Activated CD4-positive, CD25-positive, alpha-beta regulatory T cell (primary cell): ENCODE measurements around the gene TTLL5.
"Not testable (repeated sequence)": the region's sequence is repeated elsewhere in the genome, so short reads cannot be mapped to it uniquely, and the experiment has no call there.

Source experiments
- DNase-seq, 4 experiments: peaks; one replicate each; lab custom pipeline; 2025; lab: John Stamatoyannopoulos, UW

TTLL5 gene

DNA sequence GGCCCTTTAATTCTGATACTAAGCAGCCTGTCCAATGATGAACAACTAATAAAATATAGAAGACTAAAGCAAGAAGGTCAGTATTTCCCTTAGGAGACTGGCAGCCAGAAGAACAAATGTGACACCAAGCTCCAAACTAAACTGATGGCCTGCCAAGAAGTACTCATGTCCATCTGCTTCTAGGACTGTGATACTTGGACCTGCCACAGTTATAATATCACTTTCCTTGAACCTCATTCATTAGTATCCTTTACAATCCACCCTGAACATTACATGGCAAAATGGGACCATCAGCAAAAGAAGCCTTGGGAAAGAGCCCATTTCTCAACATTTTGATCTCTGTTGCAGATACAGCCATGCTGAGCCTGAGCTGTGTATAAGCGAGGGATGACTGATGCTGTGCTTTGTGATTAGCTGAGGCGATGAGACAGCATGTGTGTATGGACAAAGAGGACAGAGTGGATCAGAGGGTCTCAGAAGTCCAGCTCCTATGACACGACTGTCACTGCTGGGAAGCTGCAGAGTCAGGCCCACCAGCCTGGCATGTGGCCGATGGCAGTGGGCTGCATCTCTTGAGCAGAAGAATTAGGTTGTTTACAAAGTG lies 246.8 kb downstream of the TTLL5 start:
- DNase-seq: no peak

DNA sequence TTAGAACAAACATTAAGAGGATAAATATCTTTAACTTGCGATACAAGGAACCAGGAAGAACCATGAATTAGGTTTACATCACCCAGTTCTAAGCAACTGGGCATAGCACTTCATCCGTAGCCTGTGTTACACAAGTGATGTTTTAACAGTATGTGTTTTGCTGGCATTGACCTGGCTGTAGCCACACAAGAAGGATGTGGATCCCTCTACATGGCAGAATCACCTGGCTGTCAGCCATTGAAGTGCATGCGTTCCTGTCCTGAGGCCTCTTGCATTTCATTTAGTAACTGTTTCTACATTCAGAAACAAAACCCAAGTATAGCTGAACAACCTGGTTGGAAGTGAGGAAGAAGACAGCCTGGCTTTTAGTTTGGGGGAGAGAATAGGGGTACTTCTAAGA lies 248.6 kb downstream of the TTLL5 start:
- no peak for DNase-seq

DNA sequence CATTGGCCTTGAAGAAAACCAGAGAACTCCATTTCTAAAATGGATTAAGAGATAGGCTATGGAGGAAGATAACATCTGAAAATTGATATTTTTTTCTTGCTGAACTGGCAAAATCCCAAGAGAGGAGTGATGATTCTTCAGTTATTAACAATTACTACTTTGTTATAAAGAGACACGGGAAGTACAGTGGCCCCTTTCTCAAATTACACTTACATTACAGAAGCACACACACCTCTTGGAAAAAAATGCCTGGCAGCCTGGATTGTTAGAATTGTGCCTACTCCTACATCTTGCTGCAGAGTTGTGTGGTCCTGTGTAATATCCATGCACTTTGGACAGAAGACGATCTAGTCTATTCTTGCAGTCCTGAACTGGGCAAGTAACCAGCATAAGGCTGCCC lies 249.0 kb downstream of the TTLL5 start:
- DNase-seq: no peak

DNA sequence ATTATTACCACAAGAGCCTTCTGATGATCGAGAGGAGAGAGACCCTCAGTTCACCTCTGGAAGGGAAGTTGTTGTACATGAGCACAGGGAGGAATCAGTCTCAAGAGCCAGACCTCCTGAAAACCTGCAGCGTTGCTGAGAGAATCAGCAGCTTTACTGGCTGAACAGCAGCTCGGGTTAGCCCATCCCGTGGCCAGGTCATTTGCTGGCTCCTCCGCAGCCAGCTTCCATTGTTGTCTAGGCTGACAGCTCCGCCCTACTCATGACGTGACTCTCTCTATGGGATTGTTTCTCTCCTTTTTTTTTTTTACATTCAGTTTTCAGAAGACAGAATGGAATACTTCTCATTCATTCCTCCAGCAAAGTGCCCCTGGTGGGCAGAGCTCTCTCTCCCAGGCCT lies 250.8 kb downstream of the TTLL5 start:
- no peak for DNase-seq

DNA sequence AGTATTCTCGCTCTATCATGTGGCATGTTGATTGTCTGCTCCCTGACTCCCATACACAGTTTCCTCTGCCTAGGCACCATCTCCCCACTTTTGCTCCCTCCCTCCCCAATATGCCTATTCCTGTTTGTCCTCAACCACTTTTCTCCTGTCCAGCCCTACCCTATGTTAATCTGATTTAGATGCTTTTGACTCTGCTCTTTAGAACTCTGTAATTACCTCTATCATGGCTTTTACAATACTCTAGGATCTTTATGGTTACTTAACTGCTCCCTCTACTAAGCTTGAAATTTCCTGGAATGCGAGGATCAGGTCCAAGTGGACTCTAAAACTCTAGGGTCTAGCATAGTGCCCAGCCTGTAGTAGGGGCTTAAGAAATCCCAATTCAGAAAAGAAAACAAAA lies 252.1 kb downstream of the TTLL5 start:
- no peak for DNase-seq

DNA sequence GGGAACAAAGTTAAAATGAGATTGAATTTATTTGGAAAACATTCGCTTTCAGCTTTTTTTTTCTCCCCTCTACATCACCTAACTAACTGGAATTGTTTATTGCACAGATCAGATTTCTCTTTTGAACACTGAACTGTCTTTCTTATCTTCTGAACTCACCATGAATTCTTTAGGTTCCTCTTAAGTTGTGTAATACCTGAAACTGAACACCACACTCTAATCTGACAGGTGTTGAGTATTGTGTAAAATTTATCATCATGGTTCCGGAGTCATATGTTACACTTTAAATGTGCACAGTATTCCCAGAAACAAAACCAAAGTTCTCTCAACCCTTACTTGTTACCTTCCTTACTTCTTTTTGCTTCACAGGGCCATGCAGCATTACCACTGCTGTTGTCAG lies 254.0 kb downstream of the TTLL5 start:
- no peak for DNase-seq

DNA sequence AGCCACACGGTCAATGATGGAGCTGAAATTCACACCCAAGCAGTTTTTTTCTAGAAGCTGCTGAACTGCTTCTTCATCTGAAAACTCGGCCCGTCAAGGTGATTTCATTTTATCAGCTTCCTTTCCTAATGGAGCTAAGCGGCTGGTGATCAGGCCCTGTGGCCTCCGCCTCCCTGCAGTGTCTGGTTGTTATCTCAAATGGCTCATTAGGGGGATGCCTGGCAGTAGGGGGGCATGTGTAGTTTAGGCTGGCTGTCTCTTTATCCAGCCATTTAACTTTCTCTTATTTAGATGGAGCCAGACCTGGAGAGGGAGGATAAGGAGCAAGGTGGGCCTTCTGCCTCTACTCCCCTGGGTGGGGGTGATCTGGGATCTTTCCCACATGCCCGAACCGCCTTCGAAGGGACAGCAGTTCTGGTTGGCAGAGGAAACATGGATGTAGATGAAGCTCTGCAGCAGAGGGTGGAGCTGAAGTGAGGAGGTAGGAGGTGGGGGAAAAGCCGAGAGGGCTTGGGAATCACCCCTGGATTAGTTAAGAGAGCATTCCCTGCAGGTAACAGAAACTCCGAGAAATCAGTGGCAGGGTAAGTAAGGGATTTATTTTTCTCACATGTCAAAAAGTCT lies 256.4 kb downstream of the TTLL5 start:
- no peak for DNase-seq

DNA sequence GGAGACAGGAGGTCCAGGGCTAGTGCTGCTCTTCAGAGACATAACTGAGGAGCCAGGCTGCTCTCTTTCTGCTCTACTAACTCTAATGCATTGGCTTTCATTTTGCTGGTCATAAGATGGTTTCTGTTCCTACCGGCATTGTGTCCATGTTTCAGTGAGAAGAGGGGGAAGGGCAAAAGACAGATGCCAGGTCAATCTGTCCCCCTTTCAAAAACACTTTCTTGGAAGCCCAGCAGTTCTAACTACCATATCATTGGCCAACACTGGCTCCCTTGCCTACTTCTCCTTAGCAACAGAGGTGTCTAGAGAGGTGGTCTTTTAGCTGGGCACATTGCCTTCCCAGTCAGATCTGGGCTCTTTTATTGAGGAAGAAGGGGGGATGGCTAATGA lies 256.9 kb downstream of the TTLL5 start:
- no peak for DNase-seq

DNA sequence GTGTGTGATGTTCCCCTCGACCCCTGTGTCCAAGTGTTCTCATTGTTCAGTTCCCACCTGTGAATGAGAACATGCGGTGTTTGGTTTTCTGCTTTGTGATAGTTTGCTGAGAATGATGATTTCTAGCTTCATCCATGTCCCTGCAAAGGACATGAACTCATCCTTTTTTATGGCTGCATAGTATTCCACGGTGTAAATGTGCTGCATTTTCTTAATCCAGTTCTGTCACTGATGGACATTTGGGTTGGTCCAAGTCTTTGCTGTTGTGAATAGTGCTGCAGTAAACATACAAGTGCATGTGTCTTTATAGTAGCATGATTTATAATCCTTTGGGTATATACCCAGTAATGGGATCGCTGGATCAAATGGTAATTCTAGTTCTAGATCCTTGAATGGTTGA lies 259.4 kb downstream of the TTLL5 start:
- DNase-seq: not testable (repeated sequence)

DNA sequence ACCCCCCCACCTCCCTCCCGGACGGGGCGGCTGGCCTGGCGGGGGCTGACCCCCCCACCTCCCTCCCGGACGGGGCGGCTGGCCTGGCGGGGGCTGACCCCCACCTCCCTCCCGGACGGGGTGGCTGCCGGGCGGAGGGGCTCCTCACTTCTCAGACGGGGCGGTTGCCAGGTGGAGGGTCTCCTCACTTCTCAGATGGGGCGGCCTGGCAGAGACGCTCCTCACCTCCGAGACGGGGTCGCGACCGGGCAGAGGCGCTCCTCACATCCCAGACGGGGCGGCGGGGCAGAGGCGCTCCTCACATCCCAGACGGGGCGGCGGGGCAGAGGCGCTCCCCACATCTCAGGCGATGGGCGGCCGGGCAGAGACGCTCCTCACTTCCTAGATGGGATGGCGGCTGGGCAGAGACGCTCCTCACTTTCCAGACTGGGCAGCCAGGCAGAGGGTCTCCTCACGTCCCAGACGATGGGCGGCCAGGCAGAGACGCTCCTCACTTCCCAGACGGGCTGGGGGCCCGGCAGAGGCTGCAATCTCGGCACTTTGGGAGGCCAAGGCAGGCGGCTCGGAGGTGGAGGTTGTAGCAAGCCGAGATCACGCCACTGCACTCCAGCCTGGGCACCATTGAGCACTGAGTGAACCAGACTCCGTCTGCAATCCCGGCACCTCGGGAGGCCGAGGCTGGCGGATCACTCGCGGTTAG lies 264.2 kb downstream of the TTLL5 start:
- not testable (repeated sequence) for DNase-seq

DNA sequence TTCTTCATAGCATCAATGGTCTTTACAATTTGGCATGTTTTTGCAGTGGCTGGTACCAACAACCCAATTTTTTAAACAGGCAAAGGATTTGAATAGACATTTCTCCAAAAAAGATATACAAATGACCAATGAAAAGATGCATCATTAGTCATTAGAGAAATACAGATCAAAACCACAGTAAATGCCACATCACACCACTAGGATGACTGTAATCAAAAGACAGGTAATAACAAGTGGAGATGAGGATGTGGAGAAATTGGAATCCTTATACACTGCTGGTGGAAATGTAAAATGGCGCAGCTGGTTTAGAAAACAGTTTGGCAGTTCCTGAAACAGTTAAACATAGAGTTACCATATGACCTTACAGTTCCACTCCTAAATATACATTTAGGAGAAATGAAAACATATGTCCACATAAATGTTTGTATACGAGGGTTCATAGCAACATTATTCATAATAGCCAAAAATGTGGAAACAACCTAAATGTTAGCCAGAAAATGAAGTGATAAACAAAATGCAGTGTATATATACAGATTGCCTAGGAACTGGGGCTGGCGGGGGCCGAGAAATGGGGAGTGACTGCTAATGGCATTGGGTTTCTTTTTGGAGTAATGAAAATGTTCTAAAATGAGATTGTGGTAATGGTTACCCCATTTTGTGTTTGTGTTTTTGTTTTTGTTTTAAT lies 265.5 kb downstream of the TTLL5 start:
- DNase-seq: no peak

DNA sequence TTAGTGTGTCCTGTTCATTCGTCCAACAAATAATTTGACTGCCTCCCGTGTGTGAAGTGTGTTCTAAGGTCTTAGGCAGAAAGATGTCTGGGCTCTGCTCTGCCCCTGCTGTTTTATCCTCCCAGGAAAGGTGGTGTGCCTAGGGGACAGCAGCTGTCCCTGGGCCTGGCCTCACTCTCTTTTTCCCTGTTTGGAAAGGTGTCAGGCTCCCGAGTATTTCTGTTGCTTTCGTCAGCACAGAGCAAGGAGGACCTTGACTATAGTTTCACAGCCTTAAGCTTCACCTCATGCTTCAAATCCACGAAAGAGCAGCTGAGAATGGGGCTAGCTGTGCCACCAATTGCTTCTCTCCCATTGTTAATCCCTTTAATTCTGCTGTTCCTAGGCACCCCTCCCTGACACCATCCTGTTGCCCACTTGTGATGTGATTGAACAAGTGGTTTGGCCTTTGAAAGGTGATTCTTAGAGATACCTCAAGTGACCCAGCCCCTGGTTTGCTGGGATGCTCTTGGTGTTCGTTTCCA lies 266.6 kb downstream of the TTLL5 start:
- DNase-seq: no peak

DNA sequence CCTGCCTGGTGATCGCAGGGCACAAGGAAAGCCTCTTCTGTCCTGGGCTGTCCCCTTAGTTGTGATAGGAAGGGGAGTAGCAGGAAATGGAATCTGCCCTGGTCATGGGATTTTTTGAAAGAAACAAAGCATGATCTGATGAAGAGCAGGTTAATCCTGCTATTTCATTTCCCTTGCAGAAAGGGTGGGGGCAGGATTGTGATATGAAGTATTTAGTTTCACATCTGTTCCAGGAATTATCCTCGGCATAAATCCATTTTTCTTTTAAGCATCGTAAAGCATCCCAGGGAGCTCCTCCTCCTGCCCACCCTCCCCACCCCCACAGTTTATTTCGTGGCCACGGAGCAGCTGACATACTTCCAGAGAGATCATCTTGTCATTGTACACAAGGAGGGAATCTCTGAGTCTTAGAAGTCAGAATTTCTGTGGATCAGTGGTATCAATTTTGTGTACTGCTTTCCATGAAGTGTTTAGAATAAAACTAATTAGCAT lies 267.7 kb downstream of the TTLL5 start:
- DNase-seq: no peak

DNA sequence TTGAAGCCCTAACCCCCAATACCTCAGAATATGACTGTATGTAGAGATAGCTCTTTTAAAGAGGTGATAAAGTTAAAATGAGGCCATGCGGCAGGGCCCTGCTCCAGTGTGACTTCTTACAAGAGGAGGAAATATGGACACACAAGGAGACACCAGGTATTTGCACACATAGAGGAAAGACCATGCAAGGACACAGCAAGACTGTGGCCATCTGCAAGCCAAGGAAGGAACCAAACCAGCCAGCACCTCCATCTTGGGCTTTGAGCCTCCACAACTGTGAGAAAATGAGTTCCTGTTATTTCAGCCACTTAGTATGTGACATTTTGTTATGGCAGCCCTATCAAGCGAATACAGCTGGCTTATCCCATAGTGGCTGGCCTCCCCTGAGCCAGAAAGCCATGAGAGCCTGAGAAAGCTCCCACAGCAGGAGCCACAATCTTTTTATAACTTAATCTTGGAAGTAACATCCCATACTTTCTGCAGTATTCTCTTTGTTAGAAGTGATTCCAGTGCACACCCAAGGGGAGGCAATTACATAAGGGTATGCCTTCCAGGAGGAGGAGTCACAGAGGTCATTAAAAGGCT lies 272.8 kb downstream of the TTLL5 start:
- no peak for DNase-seq

DNA sequence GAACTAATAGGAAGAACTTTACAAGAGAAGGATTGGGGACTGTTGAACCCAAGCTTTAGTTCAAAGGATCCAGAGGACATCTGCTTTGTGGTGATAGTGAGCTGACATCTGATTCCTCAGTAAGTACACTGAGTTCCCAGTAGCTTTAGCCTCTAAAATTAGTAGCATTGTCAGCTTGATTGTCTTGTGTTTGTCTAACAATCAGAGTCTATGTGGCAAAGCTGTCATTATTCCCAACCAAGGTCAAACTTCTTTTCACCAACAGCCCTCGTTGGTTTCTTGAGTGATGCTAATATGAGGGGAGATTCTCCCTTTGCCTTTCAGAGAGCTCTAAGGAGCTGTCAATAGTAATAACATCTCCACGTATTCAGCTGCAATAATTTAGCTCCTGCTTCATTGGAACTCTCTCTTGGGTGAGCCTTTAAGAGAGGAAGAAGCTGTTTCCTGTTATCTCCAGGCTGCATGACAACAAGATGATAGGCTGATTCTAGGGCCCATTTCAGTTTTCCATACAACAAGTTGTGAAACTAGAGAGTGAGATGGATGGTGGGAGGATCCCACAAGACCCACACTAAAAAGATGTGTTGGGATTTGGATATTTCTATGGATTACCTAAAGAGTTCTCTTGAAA lies 274.1 kb downstream of the TTLL5 start:
- DNase-seq: no peak

DNA sequence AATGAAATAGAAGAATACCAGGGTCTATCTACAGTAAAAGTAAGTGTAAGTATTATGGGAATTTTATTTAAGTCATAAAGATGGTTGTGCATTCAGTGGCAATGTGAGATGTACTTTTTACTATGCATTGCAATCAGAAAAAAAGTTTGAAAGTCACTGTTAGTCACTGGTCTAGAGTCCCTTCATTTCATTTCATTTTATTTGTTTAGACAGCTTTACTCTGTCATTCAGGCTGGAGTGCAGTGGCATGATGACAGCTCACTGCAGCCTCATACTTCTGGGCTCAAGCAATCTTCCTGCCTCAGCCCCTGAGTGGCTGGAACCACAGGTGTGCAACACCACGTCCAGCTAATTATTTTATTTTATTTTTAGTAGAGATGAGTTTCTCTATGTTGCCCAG lies 278.2 kb downstream of the TTLL5 start:
- DNase-seq: no peak

DNA sequence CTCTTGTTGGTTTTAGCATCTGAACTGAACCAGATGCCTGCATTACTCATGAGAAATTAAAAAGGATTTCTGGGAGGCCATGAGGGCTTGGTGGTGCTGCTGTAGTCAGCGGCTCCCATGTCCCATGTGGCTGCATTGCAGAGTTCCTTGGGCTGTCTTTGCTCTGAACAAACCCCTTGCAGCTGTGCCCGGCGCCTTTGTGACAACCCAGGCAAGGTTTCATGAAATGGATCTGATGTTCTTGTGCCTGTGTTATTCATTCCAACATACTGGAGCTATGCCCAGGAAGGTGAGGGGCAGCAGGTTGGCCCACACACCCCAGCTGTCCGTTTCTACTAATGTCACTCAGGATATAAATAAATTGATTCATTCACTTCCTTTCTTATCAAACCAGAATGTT lies 280.0 kb downstream of the TTLL5 start:
- no peak for DNase-seq

DNA sequence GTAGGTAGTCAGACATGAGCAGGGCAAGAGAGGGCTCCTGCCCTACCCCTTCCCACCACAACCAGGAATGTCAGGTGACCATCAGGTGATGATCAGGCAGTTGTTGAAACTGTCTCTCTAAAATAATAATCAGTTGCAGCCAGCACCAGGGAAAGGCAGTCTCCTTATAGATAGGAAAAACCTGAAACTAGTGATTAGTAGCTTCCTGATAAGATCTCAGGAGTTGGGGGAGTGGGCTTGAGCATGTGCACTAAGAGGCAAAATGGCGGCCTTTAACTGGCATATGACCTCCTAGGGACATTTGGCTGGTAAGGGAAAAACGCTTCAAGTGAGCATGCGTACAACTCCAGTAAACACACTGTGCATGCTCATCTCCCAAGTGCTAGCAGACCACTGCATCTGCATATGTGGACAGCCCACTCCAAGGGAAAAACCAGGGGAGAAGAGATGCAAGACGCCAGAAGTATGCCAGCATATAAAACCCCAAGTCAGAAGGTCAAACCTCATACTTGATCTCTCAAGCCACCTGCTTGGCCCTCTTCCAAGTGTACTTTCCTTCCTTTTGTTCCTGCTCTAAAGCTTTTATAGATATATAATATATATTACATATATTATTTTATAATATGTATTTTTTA lies 283.7 kb downstream of the TTLL5 start:
- DNase-seq: no peak

DNA sequence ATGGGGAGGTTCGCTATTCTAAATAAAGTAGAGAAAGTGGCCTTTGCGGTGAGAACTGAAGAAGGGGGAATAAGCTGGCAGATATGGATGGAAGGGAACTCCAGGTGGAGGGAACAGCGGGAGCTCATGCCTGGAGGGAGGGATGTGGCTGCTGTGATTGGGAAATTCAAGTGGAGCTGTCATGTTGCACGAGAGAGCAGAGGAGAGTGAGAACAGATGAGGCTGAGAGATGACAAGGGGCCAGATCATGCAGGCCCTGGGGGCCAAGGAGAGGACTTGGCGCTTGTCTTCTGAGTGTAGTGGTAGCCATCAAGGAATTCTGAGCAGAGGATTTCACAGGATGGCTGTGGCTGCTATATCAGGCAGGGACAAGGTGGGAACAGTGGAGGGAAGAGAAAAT lies 285.7 kb downstream of the TTLL5 start:
- no peak for DNase-seq

DNA sequence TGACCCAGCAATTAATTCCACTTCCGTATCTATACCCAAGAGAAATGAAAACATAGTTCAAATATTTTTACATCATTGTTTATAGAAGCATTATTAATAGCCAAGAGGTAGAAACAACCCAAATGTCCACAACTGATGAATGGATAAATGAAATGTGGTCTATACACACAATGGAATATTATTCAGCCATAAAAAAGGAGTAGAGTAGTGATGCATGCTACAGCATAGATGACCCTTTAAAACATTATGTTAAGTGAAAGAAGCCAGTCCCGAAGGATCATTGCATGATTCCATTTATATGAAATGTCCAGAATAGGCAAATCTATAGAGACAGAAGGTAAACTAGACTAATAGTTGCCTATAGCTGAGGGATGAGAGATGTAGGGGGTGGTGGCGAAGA lies 291.4 kb downstream of the TTLL5 start:
- no peak for DNase-seq

DNA sequence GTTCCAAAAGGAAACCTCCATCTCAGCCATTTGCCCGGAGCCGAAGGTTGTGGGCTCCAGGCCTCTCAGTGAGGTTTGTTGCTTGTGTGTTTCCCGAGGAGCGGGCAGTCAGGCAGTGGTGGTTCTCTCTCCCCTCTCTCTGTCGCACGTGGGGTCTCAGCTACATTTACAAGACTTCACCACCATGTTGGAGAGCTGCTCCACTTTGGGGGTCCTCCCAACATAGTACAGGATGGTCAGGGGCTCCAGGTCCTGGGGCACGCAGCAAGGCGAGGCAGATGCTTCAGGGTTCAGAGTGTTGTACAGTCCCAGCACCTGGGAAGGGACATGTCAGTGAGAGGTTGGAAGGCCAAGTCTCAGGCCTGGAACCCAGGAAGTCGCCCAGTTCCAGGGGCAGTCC lies 298.0 kb downstream of the TTLL5 start:
- no peak for DNase-seq
